ENCODE results near the gene PPP6R2. TPM values are rescaled to one million over a fixed set of nuclear protein-coding genes. Genes with fewer than 3 reads are reported as not detected.

Gene PPP6R2
- total and polyA plus RNA-seq, 2 donors (not counting 3 experiments of a cell fraction or from before 2014, with no cell fraction given) = 38.6 to 54.6 TPM

GRCh38 chr22:50418624-50419023 is 75.5 kb downstream of the PPP6R2 start:
- H3K27ac ChIP-seq (ENCODE audit: insufficient read depth, low read depth, low read length) = no peak overlapping the region
- no peaks in the 10 kb centered on the region for H3K79me2 ChIP-seq (ENCODE audit: control insufficient read depth, insufficient read depth, low read length)
- intact Hi-C loops (cut with micrococcal nuclease) = no loop called here
- no peak overlapping the region for H3K9ac ChIP-seq (replicated peaks; ENCODE audit: extremely low read depth, insufficient read depth, low read length)
- no peak for TF ChIP-seq JUN (IDR thresholded peaks at IDR 0.05; ENCODE audit: borderline replicate concordance, insufficient read depth, insufficient read length, low read depth)
- no TSS peak for BruUV-seq (replicated peaks)
- H3K9me1 ChIP-seq (replicated peaks; ENCODE audit: control insufficient read depth, extremely low read depth, insufficient read depth, low read length) = no peaks in the 10 kb centered on the region
- no peak overlapping the region for H3K4me2 ChIP-seq (ENCODE audit: insufficient read depth, low read length)
- H2AFZ ChIP-seq (ENCODE audit: low read depth, low read length) = no peak overlapping the region
- no peaks in the 10 kb centered on the region for H3K4me1 ChIP-seq (ENCODE audit: control insufficient read depth, extremely low read depth, insufficient read depth, low read length)
- no peaks in the 10 kb centered on the region for H3K9me3 ChIP-seq (replicated peaks; ENCODE audit: control insufficient read depth, insufficient read depth, low read length)
- no peaks in the 10 kb centered on the region for H3K27me3 ChIP-seq (ENCODE audit: control insufficient read depth in 2 of 2, insufficient read depth in 2 of 2, low read length in 2 of 2)
- H4K20me1 ChIP-seq (replicated peaks; ENCODE audit: control insufficient read depth, extremely low read depth, insufficient read depth, low read length) = no peaks in the 10 kb centered on the region
- H3K4me3 ChIP-seq (replicated peaks in 1 of 3; ENCODE audit: insufficient read depth in 1 of 3, low read depth in 1 of 3, low read length in 3 of 3) = no peak overlapping the region
- dilution Hi-C loops (cut with MboI; ENCODE audit: extremely low pct_ligation_motif_present, low sequenced_read_pairs) = no loop called here
- DNase-seq (ENCODE audit: low read depth, low spot score) (no peak), FAIRE-seq (no peak)
- ChIA-PET POLR2A (no interaction called here), CTCF (no interaction called here)
- H3K36me3 ChIP-seq (ENCODE audit: control insufficient read depth in 2 of 2, extremely low read depth in 1 of 2, insufficient read depth in 2 of 2, low read length in 2 of 2) = peaks cover 20 to 76% of the 10 kb centered on the region in 2 experiments

- BruUV-seq (replicated peaks) = no TSS peak
- CTCF ChIA-PET = no interaction called here
Measured at GRCh38 chr22:50419116-50419515, 76.0 kb downstream of the PPP6R2 start.

More at GRCh38 chr22:50419116-50419515, 76.0 kb downstream of the PPP6R2 start:
- no peak for FAIRE-seq
- intact Hi-C loops (cut with micrococcal nuclease) (no loop called here), dilution Hi-C loops (cut with MboI; ENCODE audit: extremely low pct_ligation_motif_present, low sequenced_read_pairs) (no loop called here)
- Histone ChIP-seq H3K4me3 (replicated peaks in 1 of 3; ENCODE audit: insufficient read depth in 1 of 3, low read depth in 1 of 3, low read length in 3 of 3) (no peak overlapping the region), H3K9ac (replicated peaks; ENCODE audit: extremely low read depth, insufficient read depth, low read length) (no peak overlapping the region), H2AFZ (ENCODE audit: low read depth, low read length) (no peak overlapping the region), H3K36me3 (ENCODE audit: control insufficient read depth in 2 of 2, extremely low read depth in 1 of 2, insufficient read depth in 2 of 2, low read length in 2 of 2) (peaks cover 20 to 76% of the 10 kb centered on the region in 2 experiments), H4K20me1 (replicated peaks; ENCODE audit: control insufficient read depth, extremely low read depth, insufficient read depth, low read length) (no peaks in the 10 kb centered on the region), H3K9me1 (replicated peaks; ENCODE audit: control insufficient read depth, extremely low read depth, insufficient read depth, low read length) (no peaks in the 10 kb centered on the region), H3K4me2 (ENCODE audit: insufficient read depth, low read length) (no peak overlapping the region), H3K79me2 (ENCODE audit: control insufficient read depth, insufficient read depth, low read length) (no peaks in the 10 kb centered on the region), H3K27me3 (ENCODE audit: control insufficient read depth in 2 of 2, insufficient read depth in 2 of 2, low read length in 2 of 2) (no peaks in the 10 kb centered on the region), H3K27ac (ENCODE audit: insufficient read depth, low read depth, low read length) (no peak overlapping the region), H3K4me1 (ENCODE audit: control insufficient read depth, extremely low read depth, insufficient read depth, low read length) (no peaks in the 10 kb centered on the region), H3K9me3 (replicated peaks; ENCODE audit: control insufficient read depth, insufficient read depth, low read length) (no peaks in the 10 kb centered on the region)
- POLR2A ChIA-PET = no interaction called here
- TF ChIP-seq MYC (IDR thresholded peaks at IDR 0.05; ENCODE audit: low read depth, low read length) (no peak), GATA2 (IDR thresholded peaks at IDR 0.05; ENCODE audit: insufficient read depth, insufficient read length, low read depth, low read length) (no peak)
- no peak for DNase-seq (ENCODE audit: low read depth, low spot score)
